Neural progenitor cell (in vitro differentiated cells): ENCODE measurements around the gene STAM. TPM values are rescaled to one million over a fixed set of nuclear protein-coding genes. Genes with fewer than 3 reads are reported as not detected.

Experiments
- DNase-seq: peaks from one replicate; pipeline ENCODE4 v3.0.0-alpha.2; 2016; ENCODE audit warnings: low spot score
- H2AFZ ChIP-seq: fragments of 200-600 bp; sonication (generic); replicated peaks from 2 replicates; pipeline ENCODE4 v1.6.1; 2016; ENCODE audit warnings: antibody characterized with exemption
- H3F3A ChIP-seq: fragments of 200-600 bp; sonication (generic); 2 replicates; pipeline ENCODE4 v1.6.1; 2016; ENCODE audit warnings: antibody characterized with exemption, low read depth
- H3K27ac ChIP-seq: fragments of 200-600 bp; sonication (generic); 2 replicates; pipeline ENCODE4 v1.5.1; 2016; ENCODE audit warnings: mild to moderate bottlenecking
- H3K27me3 ChIP-seq: fragments of 200-600 bp; sonication (generic); 2 replicates; pipeline ENCODE4 v1.6.1; 2016; ENCODE audit warnings: mild to moderate bottlenecking, moderate library complexity
- H3K36me3 ChIP-seq: fragments of 200-600 bp; sonication (generic); 2 replicates; pipeline ENCODE4 v1.5.1; 2016
- H3K4me1 ChIP-seq: fragments of 200-600 bp; sonication (generic); 2 replicates; pipeline ENCODE4 v1.6.1; 2016; ENCODE audit warnings: mixed run types
- H3K4me2 ChIP-seq: fragments of 200-600 bp; sonication (generic); 2 replicates; pipeline ENCODE4 v1.6.1; 2016
- H3K4me3 ChIP-seq: fragments of 200-600 bp; sonication (generic); 2 replicates; pipeline ENCODE4 v1.5.1; 2016
- H3K79me2 ChIP-seq: fragments of 200-600 bp; sonication (generic); 2 replicates; pipeline ENCODE4 v1.6.1; 2016; ENCODE audit warnings: low read depth
- H3K9ac ChIP-seq: fragments of 200-600 bp; sonication (generic); 2 replicates; pipeline ENCODE4 v1.6.1; 2016
- H3K9me3 ChIP-seq: fragments of 200-600 bp; sonication (generic); 2 replicates; pipeline ENCODE4 v1.5.1; 2016; ENCODE audit warnings: low read depth
- H4K20me1 ChIP-seq: fragments of 200-600 bp; sonication (generic); 2 replicates; pipeline ENCODE4 v1.6.1; 2016; ENCODE audit warnings: low read depth
- H3K27ac Mint-ChIP-seq: 3 replicates; pipeline ENCODE4 v1.8.0; 2021; ENCODE audit warnings: mixed read lengths
- H3K27me3 Mint-ChIP-seq: 2 replicates; pipeline ENCODE4 v1.8.0; 2022; ENCODE audit warnings: low read depth, mild to moderate bottlenecking, inconsistent platforms, moderate library complexity, mixed read lengths; ENCODE audit not compliant: insufficient read depth
- H3K36me3 Mint-ChIP-seq: 3 replicates; pipeline ENCODE4 v1.8.0; 2021; ENCODE audit warnings: mixed read lengths
- H3K4me1 Mint-ChIP-seq: 3 replicates; pipeline ENCODE4 v1.8.0; 2021; ENCODE audit warnings: mixed read lengths
- H3K4me3 Mint-ChIP-seq: 3 replicates; pipeline ENCODE4 v1.8.0; 2021; ENCODE audit warnings: mild to moderate bottlenecking, moderate library complexity, mixed read lengths
- H3K9me3 Mint-ChIP-seq: 3 replicates; pipeline ENCODE4 v1.8.0; 2020; ENCODE audit warnings: mixed read lengths
- CTCF ChIP-seq: fragments of 200-600 bp; sonication (generic); IDR thresholded peaks from 2 replicates; pipeline ENCODE4 v1.5.1; 2017; ENCODE audit warnings: antibody characterized with exemption, mild to moderate bottlenecking
- EZH2 ChIP-seq: fragments of 200-600 bp; sonication (generic); IDR thresholded peaks from 2 replicates; pipeline ENCODE4 v1.6.1; 2017; ENCODE audit warnings: antibody characterized with exemption, mild to moderate bottlenecking, moderate library complexity
- EZH2phosphoT487 ChIP-seq: fragments of 200-600 bp; sonication (generic); IDR thresholded peaks from 2 replicates; pipeline ENCODE4 v1.6.1; 2017; ENCODE audit warnings: antibody characterized with exemption
- total RNA-seq: library from RNA; depleted of rRNA; stranded (reverse); fragments of >200 nt; gene quantifications from 2 replicates; pipeline ENCODE4 v1.2.3, GENCODE V29; 2015; ENCODE audit warnings: low replicate concordance

Gene STAM
- total RNA-seq, 1 donor from 2014 or later: 43.2 TPM

- Mint-ChIP-seq H3K4me1 (no peaks in the 10 kb centered on the region), H3K36me3 (peaks cover 2% of the 10 kb centered on the region), H3K27me3 (no peaks in the 10 kb centered on the region), H3K4me3 (no peak overlapping the region), H3K9me3 (no peaks in the 10 kb centered on the region), H3K27ac (no peak overlapping the region)
- Histone ChIP-seq H3K4me1 (no peaks in the 10 kb centered on the region), H3K9me3 (no peaks in the 10 kb centered on the region), H3K27me3 (no peaks in the 10 kb centered on the region), H3K27ac (no peak overlapping the region), H2AFZ (no peak overlapping the region), H3K4me3 (no peak overlapping the region), H3K9ac (no peak overlapping the region), H4K20me1 (no peaks in the 10 kb centered on the region), H3F3A (no peaks in the 10 kb centered on the region), H3K79me2 (no peaks in the 10 kb centered on the region), H3K4me2 (no peak overlapping the region), H3K36me3 (no peaks in the 10 kb centered on the region)
- DNase-seq: no peak
- TF ChIP-seq EZH2phosphoT487 (no peak), CTCF (no peak), EZH2 (no peak)
Measured at GRCh38 chr10:17609523-17610079, 34.4 kb upstream of the STAM start.

GRCh38 chr10:17616403-17617030, 27.4 kb upstream of the STAM start:
- H3K4me3 Mint-ChIP-seq: peak overlapping the region; percentile 84
- peaks cover 10% of the 10 kb centered on the region for H3F3A ChIP-seq
- no peak for TF ChIP-seq EZH2phosphoT487
- TF ChIP-seq EZH2: no peak
- TF ChIP-seq CTCF: no peak
- peaks cover 5% of the 10 kb centered on the region for H3K36me3 Mint-ChIP-seq
- peaks cover 19% of the 10 kb centered on the region for H3K27me3 ChIP-seq
- H3K4me2 ChIP-seq: peak overlapping the region; percentile 89
- H3K9ac ChIP-seq: no peak overlapping the region
- H3K9me3 ChIP-seq: no peaks in the 10 kb centered on the region
- H3K4me1 ChIP-seq: peaks cover 3% of the 10 kb centered on the region
- H3K4me1 Mint-ChIP-seq: peaks cover 3% of the 10 kb centered on the region
- peaks cover 4% of the 10 kb centered on the region for H3K27me3 Mint-ChIP-seq
- no peak overlapping the region for H3K27ac Mint-ChIP-seq
- H3K79me2 ChIP-seq: no peaks in the 10 kb centered on the region
- no peaks in the 10 kb centered on the region for H3K9me3 Mint-ChIP-seq
- H3K36me3 ChIP-seq: no peaks in the 10 kb centered on the region
- no peak overlapping the region for H3K27ac ChIP-seq
- peak overlapping the region; percentile 98 for H2AFZ ChIP-seq
- H3K4me3 ChIP-seq: peak overlapping the region; percentile 91
- peak; percentile 91 for DNase-seq
- H4K20me1 ChIP-seq: no peaks in the 10 kb centered on the region

- TF ChIP-seq EZH2phosphoT487 (no peak), EZH2 (no peak), CTCF (peak; percentile 41)
Measured at GRCh38 chr10:17617031-17617911, 26.7 kb upstream of the STAM start, which contains the start of gene HACD1. TSS of gene HACD1 (minus strand) at chr10:17617374. CDS start at chr10:17617339, 35 bp downstream.

More at GRCh38 chr10:17617031-17617911, 26.7 kb upstream of the STAM start, which contains the start of gene HACD1:
- H3K4me1 ChIP-seq: peaks cover 3% of the 10 kb centered on the region
- peaks cover 19% of the 10 kb centered on the region for H3K27me3 ChIP-seq
- peak within 1 kb of the TSS; percentile 91 for H3K4me3 ChIP-seq
- peak within 1 kb of the TSS; percentile 98 for H2AFZ ChIP-seq
- no peak within 1 kb of the TSS for H3K9ac ChIP-seq
- Mint-ChIP-seq H3K36me3 (peaks cover 5% of the 10 kb centered on the region), H3K27ac (peak within 1 kb of the TSS; percentile 99), H3K4me3 (peak within 1 kb of the TSS; percentile 95), H3K4me1 (peaks cover 3% of the 10 kb centered on the region), H3K27me3 (peaks cover 4% of the 10 kb centered on the region), H3K9me3 (no peaks in the 10 kb centered on the region)
- H3K27ac ChIP-seq: no peak within 1 kb of the TSS
- peak within 1 kb of the TSS; percentile 89 for H3K4me2 ChIP-seq
- no peaks in the 10 kb centered on the region for H3K36me3 ChIP-seq
- no peaks in the 10 kb centered on the region for H4K20me1 ChIP-seq
- DNase-seq: peak; percentile 87
- no peaks in the 10 kb centered on the region for H3K9me3 ChIP-seq
- H3K79me2 ChIP-seq: no peaks in the 10 kb centered on the region
- peaks cover 10% of the 10 kb centered on the region for H3F3A ChIP-seq
